Measurements from ENCODE around the gene MIXL1. TPM values are rescaled to one million over a fixed set of nuclear protein-coding genes. Genes with fewer than 3 reads are reported as not detected.

Gene MIXL1
- total RNA-seq, 2 experiments from 2014 or later, result 0.82 to 2.7 TPM

- DNase-seq (ENCODE audit: low spot score), result no peak
- BruUV-seq (replicated peaks), result no TSS peak
- intact Hi-C loops (cut with micrococcal nuclease; ENCODE audit: unreplicated experiment), result loop anchor here (5.0 kb wide), 1 partner anchor 125 kb away; the partner anchor contains the start of gene H3-3A
- Histone ChIP-seq H4K20me1 (ENCODE audit: insufficient read depth, low read length) (peaks cover 18% of the 10 kb centered on the region), H3K36me3 (ENCODE audit: insufficient read depth, low read length) (peaks cover 22% of the 10 kb centered on the region), H3K4me2 (ENCODE audit: low read length) (peak overlapping the region; percentile 87), H3K9me2 (ENCODE audit: insufficient read depth, low read length) (no peaks in the 10 kb centered on the region), H3K27ac (ENCODE audit: low read depth, low read length, poor library complexity, severe bottlenecking) (peak overlapping the region; percentile 66), H2AFZ (ENCODE audit: low read length) (peak overlapping the region; percentile 82; the same call in 1 of the 2 replicates), H3K4me3 (ENCODE audit: low read depth, low read length, poor library complexity, severe bottlenecking) (peak overlapping the region; percentile 82), H3K9me3 (ENCODE audit: low read length) (no peaks in the 10 kb centered on the region), H3K4me1 (ENCODE audit: insufficient read depth, low read length, poor library complexity, severe bottlenecking) (peaks cover 32% of the 10 kb centered on the region), H3K79me2 (ENCODE audit: insufficient read depth, low read depth, low read length) (peaks cover 51% of the 10 kb centered on the region)
- TF ChIP-seq EZH2phosphoT487 (IDR thresholded peaks at IDR 0.05; ENCODE audit: borderline replicate concordance, low read depth, low read length) (no peak), CTCF (conservative IDR thresholded peaks at IDR 0.05; ENCODE audit: low read length) (no peak)
- POLR2A ChIA-PET, result interaction anchor here (0.8 kb wide), 1 partner anchor 9 kb away, joined by 3 read pairs; no protein-coding TSS in a partner anchor
- CTCF ChIA-PET (ENCODE audit: unreplicated experiment), result no interaction called here
Observed at GRCh38 chr1:226187380-226187779, 36.1 kb upstream of the MIXL1 start.

GRCh38 chr1:226195144-226195543 lies 28.3 kb upstream of the MIXL1 start:
- POLR2A ChIA-PET, result interaction anchor here (0.6 to 6.4 kb wide), 5 partner anchors 10 to 1986 kb away, joined by 3 to 50 read pairs (median 8); no protein-coding TSS in a partner anchor
- H3K9me2 ChIP-seq (ENCODE audit: insufficient read depth, low read length), result no peaks in the 10 kb centered on the region
- TF ChIP-seq CTCF (conservative IDR thresholded peaks at IDR 0.05; ENCODE audit: low read length) (no peak), EZH2phosphoT487 (IDR thresholded peaks at IDR 0.05; ENCODE audit: borderline replicate concordance, low read depth, low read length) (no peak)
- H3K4me3 ChIP-seq (ENCODE audit: low read depth, low read length, poor library complexity, severe bottlenecking), result no peak overlapping the region
- CTCF ChIA-PET (ENCODE audit: unreplicated experiment), result interaction anchor here (2.0 kb wide), 1 partner anchor 69 kb away, joined by 9 read pairs; no protein-coding TSS in a partner anchor
- intact Hi-C loops (cut with micrococcal nuclease; ENCODE audit: unreplicated experiment), result no loop called here
- BruUV-seq (replicated peaks), result no TSS peak
- no peaks in the 10 kb centered on the region for H3K36me3 ChIP-seq (ENCODE audit: insufficient read depth, low read length)
- H3K4me2 ChIP-seq (ENCODE audit: low read length), result no peak overlapping the region
- DNase-seq (ENCODE audit: low spot score), result no peak
- H3K9me3 ChIP-seq (ENCODE audit: low read length), result no peaks in the 10 kb centered on the region
- no peaks in the 10 kb centered on the region for H3K79me2 ChIP-seq (ENCODE audit: insufficient read depth, low read depth, low read length)
- no peaks in the 10 kb centered on the region for H4K20me1 ChIP-seq (ENCODE audit: insufficient read depth, low read length)
- H3K27ac ChIP-seq (ENCODE audit: low read depth, low read length, poor library complexity, severe bottlenecking), result no peak overlapping the region
- peaks cover 10% of the 10 kb centered on the region for H3K4me1 ChIP-seq (ENCODE audit: insufficient read depth, low read length, poor library complexity, severe bottlenecking)
- H2AFZ ChIP-seq (ENCODE audit: low read length), result no peak overlapping the region

GRCh38 chr1:226199971-226200370 lies 23.5 kb upstream of the MIXL1 start:
- no TSS peak for BruUV-seq (replicated peaks)
- Histone ChIP-seq H3K27ac (ENCODE audit: low read depth, low read length, poor library complexity, severe bottlenecking) (no peak overlapping the region), H4K20me1 (ENCODE audit: insufficient read depth, low read length) (no peaks in the 10 kb centered on the region), H3K36me3 (ENCODE audit: insufficient read depth, low read length) (no peaks in the 10 kb centered on the region), H3K79me2 (ENCODE audit: insufficient read depth, low read depth, low read length) (no peaks in the 10 kb centered on the region), H3K4me2 (ENCODE audit: low read length) (peak overlapping the region; percentile 10), H3K9me3 (ENCODE audit: low read length) (no peaks in the 10 kb centered on the region), H3K4me3 (ENCODE audit: low read depth, low read length, poor library complexity, severe bottlenecking) (no peak overlapping the region), H3K9me2 (ENCODE audit: insufficient read depth, low read length) (no peaks in the 10 kb centered on the region), H3K4me1 (ENCODE audit: insufficient read depth, low read length, poor library complexity, severe bottlenecking) (peaks cover 48% of the 10 kb centered on the region), H2AFZ (ENCODE audit: low read length) (no peak overlapping the region)
- CTCF ChIA-PET (ENCODE audit: unreplicated experiment), result interaction anchor here (1.1 to 2.0 kb wide), 5 partner anchors 18 to 204 kb away, joined by 3 to 13 read pairs (median 4); no protein-coding TSS in a partner anchor
- no peak for TF ChIP-seq CTCF (conservative IDR thresholded peaks at IDR 0.05; ENCODE audit: low read length)
- no peak for TF ChIP-seq EZH2phosphoT487 (IDR thresholded peaks at IDR 0.05; ENCODE audit: borderline replicate concordance, low read depth, low read length)
- POLR2A ChIA-PET, result interaction anchor here (0.6 to 3.2 kb wide), 11 partner anchors 11 to 169 kb away, joined by 3 to 16 read pairs (median 4); no protein-coding TSS in a partner anchor
- intact Hi-C loops (cut with micrococcal nuclease; ENCODE audit: unreplicated experiment), result loop anchor here (2.0 kb wide), 1 partner anchor 207 kb away; no protein-coding TSS in a partner anchor
- no peak for DNase-seq (ENCODE audit: low spot score)
